IMR-90 (cell line): ENCODE results near the gene TSPAN4.

Experiments
- BHLHE40 ChIP-seq: fragments of 150-350 bp; IDR thresholded peaks from 2 replicates; pipeline ENCODE4 v1.6.1; 2016; ENCODE audit warnings: mild to moderate bottlenecking, low read depth, low read length
- CEBPB ChIP-seq: IDR thresholded peaks from 2 replicates; pipeline ENCODE4 v1.6.1; 2012; ENCODE audit warnings: low read depth, low read length, improper control_type of control experiment
- CHD1 ChIP-seq: IDR thresholded peaks from 2 replicates; pipeline ENCODE4 v1.6.1; 2012; ENCODE audit warnings: low read depth, low read length, improper control_type of control experiment
- CTCF ChIP-seq: conservative IDR thresholded peaks from 2 replicates; pipeline ENCODE4 v1.5.1; 2012; ENCODE audit warnings: mild to moderate bottlenecking, low read depth, low read length, improper control_type of control experiment
- ELK1 ChIP-seq: fragments of 150-350 bp; IDR thresholded peaks from 2 replicates; pipeline ENCODE4 v1.6.1; 2016; ENCODE audit warnings: low read depth, mild to moderate bottlenecking, low read length, moderate library complexity, borderline replicate concordance
- MAFK ChIP-seq: IDR thresholded peaks from 2 replicates; pipeline ENCODE4 v1.6.1; 2012; ENCODE audit warnings: low read depth, low read length, improper control_type of control experiment
- MAZ ChIP-seq: IDR thresholded peaks from 2 replicates; pipeline ENCODE4 v1.6.1; 2012; ENCODE audit warnings: low read depth, mild to moderate bottlenecking, low read length, improper control_type of control experiment, moderate library complexity, borderline replicate concordance
- MXI1 ChIP-seq: IDR thresholded peaks from 2 replicates; pipeline ENCODE4 v1.6.1; 2012; ENCODE audit warnings: low read depth, mild to moderate bottlenecking, low read length, moderate library complexity, borderline replicate concordance
- NFE2L2 ChIP-seq: fragments of 150-350 bp; IDR thresholded peaks from 2 replicates; pipeline ENCODE4 v1.6.1; 2016; ENCODE audit warnings: low read depth, mild to moderate bottlenecking, low read length
- POLR2A ChIP-seq: IDR thresholded peaks from 2 replicates; pipeline ENCODE4 v1.6.1; 2012; ENCODE audit warnings: mild to moderate bottlenecking, low read depth, low read length
- RAD21 ChIP-seq: IDR thresholded peaks from 2 replicates; pipeline ENCODE4 v1.6.1; 2012; ENCODE audit warnings: low read length, improper control_type of control experiment
- RCOR1 ChIP-seq: IDR thresholded peaks from 2 replicates; pipeline ENCODE4 v1.6.1; 2012; ENCODE audit warnings: mild to moderate bottlenecking, low read length, improper control_type of control experiment; ENCODE audit not compliant: insufficient replicate concordance
- RFX5 ChIP-seq: IDR thresholded peaks from 2 replicates; pipeline ENCODE4 v1.8.0; 2012; ENCODE audit warnings: low read depth, mild to moderate bottlenecking, low read length, moderate library complexity
- USF2 ChIP-seq: fragments of 150-350 bp; IDR thresholded peaks from 2 replicates; pipeline ENCODE4 v1.6.1; 2017; ENCODE audit warnings: mild to moderate bottlenecking, antibody characterized with exemption, low read length, low read depth

GRCh38 chr11:910044-910588 lies 67.5 kb downstream of the TSPAN4 start:
- TF ChIP-seq RAD21 (no peak), RFX5 (no peak), RCOR1 (no peak), CEBPB (no peak), CTCF (no peak), MAFK (no peak), POLR2A (no peak), USF2 (no peak), MXI1 (no peak), ELK1 (no peak), MAZ (no peak), BHLHE40 (no peak), CHD1 (no peak), NFE2L2 (no peak)
